ENCODE data around the gene NAB1. TPM values are rescaled to one million over a fixed set of nuclear protein-coding genes. Genes with fewer than 3 reads are reported as not detected.

The NAB1 gene
- total RNA-seq, 1 experiment from 2014 or later: 36.9 TPM

- no peak overlapping the region for H4K91ac ChIP-seq (ENCODE audit: insufficient read length, low read depth, low read length)
- H3K4me1 ChIP-seq (ENCODE audit: insufficient read depth, low read length): peaks cover 2% of the 10 kb centered on the region; the same call in 1 of the 2 replicates
- H3K9ac ChIP-seq (ENCODE audit: extremely low read depth, insufficient read length, low read length): peak overlapping the region; percentile 45
- peak overlapping the region; percentile 1 for H2AFZ ChIP-seq (ENCODE audit: low read length)
- Mint-ChIP-seq H3K27me3 (ENCODE audit: low read depth) (peaks cover 20% of the 10 kb centered on the region), H3K27ac (peak overlapping the region in 2 of 3 experiments; percentile 16 to 53; a peak in 3 of 7 replicates), H3K4me3 (peak overlapping the region; percentile 84 to 95), H3K9me3 (no peaks in the 10 kb centered on the region), H3K4me1 (peaks cover 18 to 19% of the 10 kb centered on the region in 2 experiments), H3K36me3 (ENCODE audit: insufficient read depth in 1 of 3, low read depth in 3 of 3) (no peaks in the 10 kb centered on the region)
- no peak for TF ChIP-seq CTCF (conservative IDR thresholded peaks at IDR 0.05)
- H2BK5ac ChIP-seq (ENCODE audit: insufficient read length, low read length): no peak overlapping the region
- no CpG with 5 or more reads among the region's 15 CpGs for WGBS (ENCODE audit: extremely low coverage, insufficient read length, low lambda C conversion rate)
- H2AK5ac ChIP-seq (ENCODE audit: insufficient read length, low read length): no peak overlapping the region
- no peaks in the 10 kb centered on the region for H4K20me1 ChIP-seq (ENCODE audit: control insufficient read depth, insufficient read depth, insufficient read length)
- H3K23me2 ChIP-seq (ENCODE audit: insufficient read length, low read depth, low read length, poor library complexity, severe bottlenecking): peaks cover 16% of the 10 kb centered on the region
- no peaks in the 10 kb centered on the region for H3K9me3 ChIP-seq (ENCODE audit: control insufficient read depth, low read depth, low read length)
- H2BK12ac ChIP-seq (ENCODE audit: insufficient read length, low read depth, low read length): no peak overlapping the region
- H3K23ac ChIP-seq (ENCODE audit: insufficient read length, low read depth, low read length): no peak overlapping the region
- H3K27me3 ChIP-seq (ENCODE audit: insufficient read depth, low read length): no peaks in the 10 kb centered on the region
- no peak overlapping the region for H2BK120ac ChIP-seq (ENCODE audit: low read depth, low read length, poor library complexity, severe bottlenecking)
- H3K56ac ChIP-seq (ENCODE audit: insufficient read length, low read depth, low read length): no peak overlapping the region
- no peak overlapping the region for H2BK20ac ChIP-seq (ENCODE audit: low read depth, low read length, poor library complexity, severe bottlenecking)
- H2BK15ac ChIP-seq (ENCODE audit: low read depth, low read length): no peak overlapping the region
- H3K4ac ChIP-seq (ENCODE audit: low read depth, low read length): no peak overlapping the region
- H3K79me1 ChIP-seq (ENCODE audit: insufficient read depth, low read depth, low read length, poor library complexity, severe bottlenecking): no peaks in the 10 kb centered on the region
- no peak overlapping the region for H3K18ac ChIP-seq (ENCODE audit: insufficient read length, low read depth, low read length)
- no peak overlapping the region for H4K5ac ChIP-seq (ENCODE audit: insufficient read length, low read depth, low read length)
- no peak overlapping the region for H3K27ac ChIP-seq (ENCODE audit: insufficient read length, low read depth, low read length)
- peaks cover 3% of the 10 kb centered on the region; the same call in 1 of the 2 replicates for H3K79me2 ChIP-seq (ENCODE audit: insufficient read depth, low read length)
- peak overlapping the region; percentile 33; the same call in 1 of the 2 replicates for H3K14ac ChIP-seq (ENCODE audit: insufficient read depth, low read length)
- no peak overlapping the region for H4K8ac ChIP-seq (replicated peaks; ENCODE audit: insufficient read length, low read depth, low read length)
- no peak for DNase-seq
- peak overlapping the region; percentile 100 for H3K4me2 ChIP-seq (ENCODE audit: insufficient read depth, insufficient read length, low read length)
- no peak overlapping the region for H3T11ph ChIP-seq (ENCODE audit: low read length)
These were observed 1.0 kb downstream of the NAB1 start for GRCh38 chr2:190649798-190650390.
